Colonic mucosa (tissue), 4 donors: Measurements from ENCODE around the gene FXYD4. TPM values are rescaled to one million over a fixed set of nuclear protein-coding genes. Genes with fewer than 3 reads are reported as not detected.
A peak's percentile ranks its signal among the peaks of the same experiment; 100 is the strongest.

Experiments
- DNase-seq: peaks from one replicate; pipeline ENCODE4 v3.0.0-alpha.2; 2020
- H3K27ac ChIP-seq: fragments of 200-600 bp; one replicate; pipeline ENCODE4 v1.8.0; 2021
- H3K27me3 ChIP-seq: fragments of 200-600 bp; one replicate; pipeline ENCODE4 v1.8.0; 2021
- H3K36me3 ChIP-seq: fragments of 200-600 bp; one replicate; pipeline ENCODE4 v1.8.0; 2021
- H3K4me1 ChIP-seq: fragments of 200-600 bp; one replicate; pipeline ENCODE4 v1.8.0; 2021; ENCODE audit warnings: mild to moderate bottlenecking
- H3K4me3 ChIP-seq: fragments of 200-600 bp; one replicate; pipeline ENCODE4 v1.8.0; 2021
- H3K9ac ChIP-seq, 2 donors: one replicate each; pipeline ENCODE4 v1.7.0; 2013; ENCODE audit warnings: control low read depth in 2 of 2, low read depth in 2 of 2, low read length in 2 of 2
- H3K9me3 ChIP-seq: fragments of 200-600 bp; one replicate; pipeline ENCODE4 v1.8.0; 2021
- CTCF ChIP-seq: fragments of 200-600 bp; IDR thresholded peaks from one replicate; pipeline ENCODE4 v1.8.0; 2022; ENCODE audit warnings: antibody characterized with exemption, mild to moderate bottlenecking
- intact Hi-C: fragments of 100-400 bp; cut with DNase I; formaldehyde crosslinking; loops from one replicate; pipeline ENCODE4 v1.14.1; 2022
- total RNA-seq, 2 donors: library from RNA; stranded (reverse); fragmentation: NEBNext Ultra II Directional in 1 of 2; extraction: Animal tissue kit (Norgen Biotek cat#: 25700) in 1 of 2; gene quantifications; one replicate each; pipeline ENCODE4 v1.2.1, GENCODE V29; 2021
- donor health status: healthy.
- donor health status: DM: no; HTN: no; CAD: no.
- donor health status: DM: no; HTN: no; CAD: no.

Gene FXYD4
- total RNA-seq, result under 1 TPM in 1 of 2 donors, not detected in 1; 0.98 TPM

GRCh38 chr10:43371418-43371817 lies at the start of gene FXYD4:
TSS of gene FXYD4 (plus strand) at chr10:43371636. CDS start at chr10:43373747, 2,111 bp downstream.
- TF ChIP-seq CTCF, result no peak
- Histone ChIP-seq H3K27me3 (no peaks in the 10 kb centered on the region), H3K27ac (no peak within 1 kb of the TSS), H3K9ac (no peak within 1 kb of the TSS), H3K4me3 (no peak within 1 kb of the TSS), H3K4me1 (no peaks in the 10 kb centered on the region), H3K9me3 (no peaks in the 10 kb centered on the region), H3K36me3 (no peaks in the 10 kb centered on the region)
- intact Hi-C loops, result no loop called here
- peak; percentile 76 for DNase-seq

- H3K4me1 ChIP-seq, result no peaks in the 10 kb centered on the region
- DNase-seq, result peak; percentile 74
- no peaks in the 10 kb centered on the region for H3K36me3 ChIP-seq
- no peak for TF ChIP-seq CTCF
- H3K27ac ChIP-seq, result peak overlapping the region; percentile 66
- intact Hi-C loops, result no loop called here
- H3K9me3 ChIP-seq, result no peaks in the 10 kb centered on the region
- H3K4me3 ChIP-seq, result peak overlapping the region; percentile 29
- H3K9ac ChIP-seq, result peak overlapping the region; percentile 58 to 63
- peaks cover 3% of the 10 kb centered on the region for H3K27me3 ChIP-seq
These were observed 49.1 kb upstream of the FXYD4 start for GRCh38 chr10:43322331-43322730.

GRCh38 chr10:43322769-43323168 lies 48.7 kb upstream of the FXYD4 start:
- Histone ChIP-seq H3K4me1 (no peaks in the 10 kb centered on the region), H3K27ac (peak overlapping the region; percentile 66), H3K36me3 (no peaks in the 10 kb centered on the region), H3K4me3 (peak overlapping the region; percentile 29), H3K9ac (peak overlapping the region; percentile 58 to 63), H3K27me3 (peaks cover 3% of the 10 kb centered on the region), H3K9me3 (no peaks in the 10 kb centered on the region)
- TF ChIP-seq CTCF, result no peak
- intact Hi-C loops, result no loop called here
- peak; percentile 96 for DNase-seq

GRCh38 chr10:43323245-43323644 lies 48.2 kb upstream of the FXYD4 start:
- Histone ChIP-seq H3K4me3 (peak overlapping the region; percentile 29), H3K27ac (no peak overlapping the region), H3K36me3 (no peaks in the 10 kb centered on the region), H3K27me3 (peaks cover 3% of the 10 kb centered on the region), H3K9me3 (no peaks in the 10 kb centered on the region), H3K9ac (no peak overlapping the region), H3K4me1 (no peaks in the 10 kb centered on the region)
- intact Hi-C loops, result no loop called here
- no peak for TF ChIP-seq CTCF
- DNase-seq, result no peak

- intact Hi-C loops, result no loop called here
- H3K27me3 ChIP-seq, result peaks cover 3% of the 10 kb centered on the region
- no peaks in the 10 kb centered on the region for H3K9me3 ChIP-seq
- DNase-seq, result no peak
- H3K9ac ChIP-seq, result no peak overlapping the region
- no peak overlapping the region for H3K27ac ChIP-seq
- H3K4me1 ChIP-seq, result no peaks in the 10 kb centered on the region
- no peaks in the 10 kb centered on the region for H3K36me3 ChIP-seq
- no peak for TF ChIP-seq CTCF
- H3K4me3 ChIP-seq, result no peak overlapping the region
These were observed 46.6 kb upstream of the FXYD4 start for GRCh38 chr10:43324876-43325275.
